ENCODE data around the gene RTN1.

DNA sequence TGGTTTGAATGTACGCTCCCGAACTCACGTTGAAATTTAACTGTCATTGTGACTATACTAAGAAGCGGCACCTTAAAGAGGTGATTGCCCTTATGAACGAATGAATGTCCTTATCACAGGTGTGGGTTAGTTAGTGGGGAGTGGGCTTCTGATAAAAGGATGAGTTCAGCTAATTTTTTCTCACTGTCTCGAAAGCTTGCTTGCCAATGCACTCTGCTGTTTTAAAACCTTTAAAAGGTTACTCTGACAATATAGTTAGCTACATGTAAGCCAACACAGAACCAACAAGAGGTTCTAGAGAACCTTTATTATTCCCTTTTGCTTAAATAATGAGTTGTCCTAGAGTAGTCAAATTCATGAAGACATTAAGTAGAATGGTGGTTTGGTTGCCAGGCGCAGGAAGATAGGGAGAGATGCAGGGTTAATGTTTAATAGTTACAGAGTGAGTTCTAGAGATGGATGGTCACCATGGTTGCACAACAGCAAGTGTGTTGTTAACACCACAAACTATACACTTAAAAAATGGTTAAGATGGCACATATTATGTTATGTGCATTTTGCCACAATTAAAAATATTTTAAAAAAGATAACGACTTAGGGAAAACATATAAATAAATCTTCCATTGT is 26.3 kb downstream of the RTN1 start:
- TF ChIP-seq POLR2A (IDR thresholded peaks at IDR 0.05; ENCODE audit: low read length) (no peak), GATA1 (IDR thresholded peaks at IDR 0.05; ENCODE audit: low read depth, low read length) (no peak)

All from erythroblast (primary cell).